Measurements from ENCODE around the gene JADE1.

DNA sequence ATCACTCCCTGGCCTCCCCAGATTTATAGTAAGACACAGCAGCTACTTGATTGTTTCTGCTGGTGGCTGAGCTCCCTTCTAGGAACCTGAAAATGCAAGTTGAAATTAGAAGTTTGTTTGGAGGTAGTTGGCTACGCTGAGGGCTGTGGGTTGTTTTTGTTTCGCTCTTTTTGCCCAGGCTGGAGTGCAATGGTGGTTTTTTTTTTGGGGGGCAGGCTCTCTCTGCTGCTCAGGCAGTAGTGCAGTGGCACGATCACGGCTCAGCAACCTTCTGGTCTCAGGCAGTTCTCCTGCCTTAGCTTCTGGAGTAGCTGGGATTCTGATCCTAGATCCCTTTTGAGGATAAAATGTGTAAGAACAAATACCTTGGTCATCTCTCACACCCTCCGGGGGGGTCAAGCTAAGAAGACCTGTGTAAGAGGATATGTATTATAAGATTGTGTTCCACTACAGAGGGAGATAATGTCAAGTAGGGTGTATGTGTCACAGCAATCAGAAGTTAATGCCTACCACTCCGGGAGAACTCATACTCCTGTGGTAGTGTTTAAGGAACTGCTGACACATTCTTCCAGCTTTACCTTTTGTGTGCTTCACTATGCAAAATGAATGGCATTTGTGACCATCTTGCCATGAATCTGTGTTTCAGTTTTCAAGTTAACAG lies 9.7 kb downstream of the JADE1 start:
- no peak for TF ChIP-seq POLR2A (IDR thresholded peaks at IDR 0.05)
- TF ChIP-seq, protein P1, sequence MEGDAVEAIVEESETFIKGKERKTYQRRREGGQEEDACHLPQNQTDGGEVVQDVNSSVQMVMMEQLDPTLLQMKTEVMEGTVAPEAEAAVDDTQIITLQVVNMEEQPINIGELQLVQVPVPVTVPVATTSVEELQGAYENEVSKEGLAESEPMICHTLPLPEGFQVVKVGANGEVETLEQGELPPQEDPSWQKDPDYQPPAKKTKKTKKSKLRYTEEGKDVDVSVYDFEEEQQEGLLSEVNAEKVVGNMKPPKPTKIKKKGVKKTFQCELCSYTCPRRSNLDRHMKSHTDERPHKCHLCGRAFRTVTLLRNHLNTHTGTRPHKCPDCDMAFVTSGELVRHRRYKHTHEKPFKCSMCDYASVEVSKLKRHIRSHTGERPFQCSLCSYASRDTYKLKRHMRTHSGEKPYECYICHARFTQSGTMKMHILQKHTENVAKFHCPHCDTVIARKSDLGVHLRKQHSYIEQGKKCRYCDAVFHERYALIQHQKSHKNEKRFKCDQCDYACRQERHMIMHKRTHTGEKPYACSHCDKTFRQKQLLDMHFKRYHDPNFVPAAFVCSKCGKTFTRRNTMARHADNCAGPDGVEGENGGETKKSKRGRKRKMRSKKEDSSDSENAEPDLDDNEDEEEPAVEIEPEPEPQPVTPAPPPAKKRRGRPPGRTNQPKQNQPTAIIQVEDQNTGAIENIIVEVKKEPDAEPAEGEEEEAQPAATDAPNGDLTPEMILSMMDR (IDR thresholded peaks at IDR 0.05), result no peak
